Caki2 (cell line): Measurements from ENCODE around the gene SLF1. TPM values are rescaled to one million over a fixed set of nuclear protein-coding genes. Genes with fewer than 3 reads are reported as not detected.
A peak's percentile ranks its signal among the peaks of the same experiment; 100 is the strongest.
"Not testable (repeated sequence)": the region's sequence is repeated elsewhere in the genome, so short reads cannot be mapped to it uniquely, and the experiment has no call there.

Experiments used
- DNase-seq: peaks from one replicate; pipeline ENCODE4 v3.0.0-alpha.2; 2015; ENCODE audit warnings: low read depth
- in situ Hi-C: cut with HindIII; loops from 2 replicates; pipeline ENCODE4 v1.10.0; 2016; ENCODE audit warnings: low sequenced_read_pairs, low pct_unique_long_range_greater_than_20kb, mixed read lengths
- total RNA-seq: library from RNA; depleted of rRNA; stranded (reverse); fragments of >200 nt; shearing (Covaris generic); gene quantifications from 2 replicates; pipeline ENCODE4 v1.2.3, GENCODE V29; 2014; ENCODE audit warnings: low replicate concordance; rRNA removed

The SLF1 gene
- total RNA-seq: 4.2 and 6.0 TPM in 2 replicates

GRCh38 chr5:94618493-94619328, at the start of gene SLF1, which contains the start of gene KIAA0825:
Gene SLF1 (plus strand): TSS chr5:94618669. CDS start chr5:94628811, 10,142 bp downstream.
Gene KIAA0825 (minus strand): TSS chr5:94618604. CDS start chr5:94537126, 81,478 bp downstream.
- DNase-seq: peak; percentile 79
- in situ Hi-C loops: no loop called here

- in situ Hi-C loops: no loop called here
- no peak for DNase-seq
These were observed 47.1 kb upstream of the SLF1 start for GRCh38 chr5:94571415-94571814.

- DNase-seq, in situ Hi-C loops: not testable (repeated sequence)
These were observed 45.1 kb upstream of the SLF1 start for GRCh38 chr5:94573349-94573748.

- no peak for DNase-seq
These were observed 43.3 kb upstream of the SLF1 start for GRCh38 chr5:94575196-94575595.

GRCh38 chr5:94577466-94578245, 40.8 kb upstream of the SLF1 start:
- no peak for DNase-seq
- in situ Hi-C loops: no loop called here

More at GRCh38 chr5:94575196-94575595, 43.3 kb upstream of the SLF1 start:
- in situ Hi-C loops: no loop called here

- no peak for DNase-seq
- in situ Hi-C loops: no loop called here
These were observed 23.1 kb upstream of the SLF1 start for GRCh38 chr5:94595281-94595840.

GRCh38 chr5:94613583-94613982, 4.9 kb upstream of the SLF1 start:
- no peak for DNase-seq
- in situ Hi-C loops: no loop called here

- in situ Hi-C loops: no loop called here
- no peak for DNase-seq
These were observed 4.2 kb upstream of the SLF1 start for GRCh38 chr5:94614156-94614805.

- in situ Hi-C loops: no loop called here
- DNase-seq: no peak
These were observed 2.6 kb upstream of the SLF1 start for GRCh38 chr5:94615862-94616261.

GRCh38 chr5:94618029-94618492, 408 bp upstream of the SLF1 start:
- in situ Hi-C loops: no loop called here
- DNase-seq: no peak

- in situ Hi-C loops: no loop called here
- DNase-seq: no peak
These were observed 1.8 kb downstream of the SLF1 start for GRCh38 chr5:94620256-94620655.

- no peak for DNase-seq
- in situ Hi-C loops: no loop called here
These were observed 3.3 kb downstream of the SLF1 start for GRCh38 chr5:94621763-94622162.

GRCh38 chr5:94623011-94623410, 4.5 kb downstream of the SLF1 start:
- in situ Hi-C loops: no loop called here

GRCh38 chr5:94623877-94624276, 5.4 kb downstream of the SLF1 start:
- DNase-seq: no peak
- in situ Hi-C loops: no loop called here

More at GRCh38 chr5:94623011-94623410, 4.5 kb downstream of the SLF1 start:
- DNase-seq: no peak

- no peak for DNase-seq
- in situ Hi-C loops: no loop called here
These were observed 8.7 kb downstream of the SLF1 start for GRCh38 chr5:94627191-94627590.

- DNase-seq: no peak
- in situ Hi-C loops: no loop called here
These were observed 13.6 kb downstream of the SLF1 start for GRCh38 chr5:94632024-94632423.

GRCh38 chr5:94640176-94640575, 21.7 kb downstream of the SLF1 start:
- in situ Hi-C loops: no loop called here
- no peak for DNase-seq

GRCh38 chr5:94645053-94645452, 26.6 kb downstream of the SLF1 start:
- in situ Hi-C loops: no loop called here
- no peak for DNase-seq
